ENCODE data around the gene SLIT3. TPM values are rescaled to one million over a fixed set of nuclear protein-coding genes. Genes with fewer than 3 reads are reported as not detected.

Gene SLIT3
- total RNA-seq, 1 experiment from 2014 or later = 0.44 TPM

DNA sequence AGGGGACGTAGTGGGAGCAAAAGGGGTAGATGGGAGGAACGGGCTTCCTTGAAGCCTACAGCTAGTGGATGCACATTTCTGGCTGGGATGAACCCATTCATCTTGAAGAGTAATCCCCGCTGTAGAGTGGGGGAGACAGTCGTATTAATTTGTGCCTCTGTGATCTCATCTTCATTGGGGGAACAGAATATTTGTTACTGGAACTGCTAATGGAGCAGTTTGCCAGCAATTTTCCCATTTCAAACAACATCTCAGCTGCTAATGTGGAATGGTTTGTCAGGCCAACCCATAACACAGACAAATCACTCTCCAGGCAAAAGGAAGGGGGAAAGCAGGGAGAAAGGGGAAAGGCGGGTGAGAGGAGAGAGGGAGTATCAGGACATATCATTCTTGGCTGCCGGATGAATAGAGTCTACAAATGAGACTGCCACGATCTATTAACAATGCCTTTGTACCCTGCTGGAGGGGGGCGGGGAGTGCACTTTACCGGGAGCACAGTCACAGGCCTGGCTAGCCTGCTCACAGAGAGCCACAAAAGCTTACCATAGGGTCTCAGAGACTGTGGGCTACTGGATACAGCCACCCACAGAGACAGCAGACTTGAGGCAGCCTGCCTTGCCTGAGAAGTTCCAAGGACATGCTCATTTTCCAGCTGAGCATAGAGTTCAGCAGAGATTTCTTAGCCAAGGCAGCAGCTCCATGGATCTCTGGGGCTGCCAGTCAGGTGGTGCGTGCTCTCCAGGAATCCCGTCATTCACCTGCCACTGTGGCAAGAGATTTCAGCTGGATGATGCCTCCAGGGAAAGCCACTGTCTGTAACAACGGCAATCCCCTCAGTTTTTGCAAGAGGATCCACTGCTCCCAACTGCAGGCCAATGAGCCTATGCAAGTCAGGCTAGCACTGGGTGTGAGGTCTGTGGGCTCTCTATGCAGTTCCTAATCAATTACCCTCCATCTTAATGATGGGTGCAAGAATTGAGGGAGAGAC is 504.1 kb downstream of the SLIT3 start:
- TF ChIP-seq, protein P1, sequence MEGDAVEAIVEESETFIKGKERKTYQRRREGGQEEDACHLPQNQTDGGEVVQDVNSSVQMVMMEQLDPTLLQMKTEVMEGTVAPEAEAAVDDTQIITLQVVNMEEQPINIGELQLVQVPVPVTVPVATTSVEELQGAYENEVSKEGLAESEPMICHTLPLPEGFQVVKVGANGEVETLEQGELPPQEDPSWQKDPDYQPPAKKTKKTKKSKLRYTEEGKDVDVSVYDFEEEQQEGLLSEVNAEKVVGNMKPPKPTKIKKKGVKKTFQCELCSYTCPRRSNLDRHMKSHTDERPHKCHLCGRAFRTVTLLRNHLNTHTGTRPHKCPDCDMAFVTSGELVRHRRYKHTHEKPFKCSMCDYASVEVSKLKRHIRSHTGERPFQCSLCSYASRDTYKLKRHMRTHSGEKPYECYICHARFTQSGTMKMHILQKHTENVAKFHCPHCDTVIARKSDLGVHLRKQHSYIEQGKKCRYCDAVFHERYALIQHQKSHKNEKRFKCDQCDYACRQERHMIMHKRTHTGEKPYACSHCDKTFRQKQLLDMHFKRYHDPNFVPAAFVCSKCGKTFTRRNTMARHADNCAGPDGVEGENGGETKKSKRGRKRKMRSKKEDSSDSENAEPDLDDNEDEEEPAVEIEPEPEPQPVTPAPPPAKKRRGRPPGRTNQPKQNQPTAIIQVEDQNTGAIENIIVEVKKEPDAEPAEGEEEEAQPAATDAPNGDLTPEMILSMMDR (conservative IDR thresholded peaks at IDR 0.05; ENCODE audit: low read depth, low read length) = no peak
- TF ChIP-seq EZH2 (IDR thresholded peaks at IDR 0.05; ENCODE audit: low read length, unreplicated experiment) = no peak
- no peaks in the 10 kb centered on the region for H3K9me3 ChIP-seq (ENCODE audit: low read length)
- ATAC-seq (no peak), DNase-seq (no peak)
- no peaks in the 10 kb centered on the region for H4K20me1 ChIP-seq (ENCODE audit: low read length)
- H3K4me1 ChIP-seq (ENCODE audit: insufficient read depth, low read length) = no peaks in the 10 kb centered on the region
- no TSS peak for BruUV-seq (replicated peaks)
- intact Hi-C loops (cut with micrococcal nuclease) = no loop called here
- H3K4me2 ChIP-seq (ENCODE audit: low read length) = no peak overlapping the region
- peaks cover 51% of the 10 kb centered on the region for H3K27me3 ChIP-seq (ENCODE audit: low read length)
- H3K9ac ChIP-seq (ENCODE audit: low read length) = no peak overlapping the region
- no peaks in the 10 kb centered on the region for H3K9me2 ChIP-seq (replicated peaks; ENCODE audit: low read length)
- no peak overlapping the region for H3K27ac ChIP-seq (ENCODE audit: low read length)
- no peaks in the 10 kb centered on the region for H3F3A ChIP-seq (ENCODE audit: low read length, unreplicated experiment)
- no peak overlapping the region for H2AFZ ChIP-seq (ENCODE audit: low read length)
- no peaks in the 10 kb centered on the region for H3K36me3 ChIP-seq (ENCODE audit: low read depth, low read length)
- no peaks in the 10 kb centered on the region for H3K79me2 ChIP-seq (ENCODE audit: low read length)
- no peak overlapping the region for H3K4me3 ChIP-seq (ENCODE audit: low read length)
- ChIA-PET CTCF (no interaction called here), POLR2A (ENCODE audit: unreplicated experiment) (no interaction called here)

DNA sequence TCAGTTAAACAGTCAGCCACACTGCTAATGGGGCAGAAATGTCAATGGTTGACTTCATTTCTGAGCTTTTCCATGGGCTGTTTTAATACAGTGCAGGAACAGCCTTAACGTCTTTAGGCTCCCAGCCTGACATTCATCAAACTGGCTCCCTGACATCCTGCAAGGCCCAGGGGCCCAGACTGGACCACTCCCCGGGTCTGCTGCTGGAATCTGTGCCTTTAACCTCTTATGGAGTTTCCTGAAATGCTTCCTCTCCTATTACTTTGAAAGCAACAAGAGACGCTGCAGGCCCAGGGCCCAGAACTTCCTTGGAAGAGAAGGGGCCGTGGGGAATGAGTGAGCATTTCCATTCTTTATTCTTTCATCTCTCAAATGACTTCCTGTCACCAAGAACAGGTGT is 504.9 kb downstream of the SLIT3 start:
- ATAC-seq (no peak), DNase-seq (no peak)
- no peak overlapping the region for H3K9ac ChIP-seq (ENCODE audit: low read length)
- TF ChIP-seq EZH2 (IDR thresholded peaks at IDR 0.05; ENCODE audit: low read length, unreplicated experiment) = no peak
- TF ChIP-seq, protein P1 (conservative IDR thresholded peaks at IDR 0.05; ENCODE audit: low read depth, low read length) = no peak
- no peak for TF ChIP-seq EZH2phosphoT487 (IDR thresholded peaks at IDR 0.05; ENCODE audit: borderline replicate concordance, low read length)
- POLR2A ChIA-PET (ENCODE audit: unreplicated experiment) = no interaction called here
- H3K9me2 ChIP-seq (replicated peaks; ENCODE audit: low read length) = no peaks in the 10 kb centered on the region
- no peak overlapping the region for H3K4me3 ChIP-seq (ENCODE audit: low read length)
- no peak overlapping the region for H3K27ac ChIP-seq (ENCODE audit: low read length)
- no peaks in the 10 kb centered on the region for H3F3A ChIP-seq (ENCODE audit: low read length, unreplicated experiment)
- no peaks in the 10 kb centered on the region for H3K79me2 ChIP-seq (ENCODE audit: low read length)
- no peaks in the 10 kb centered on the region for H3K9me3 ChIP-seq (ENCODE audit: low read length)
- no TSS peak for BruUV-seq (replicated peaks)
- intact Hi-C loops (cut with micrococcal nuclease) = no loop called here
- no peaks in the 10 kb centered on the region for H3K4me1 ChIP-seq (ENCODE audit: insufficient read depth, low read length)
- peaks cover 46% of the 10 kb centered on the region for H3K27me3 ChIP-seq (ENCODE audit: low read length)
- no peak overlapping the region for H2AFZ ChIP-seq (ENCODE audit: low read length)
- no peaks in the 10 kb centered on the region for H4K20me1 ChIP-seq (ENCODE audit: low read length)
- CTCF ChIA-PET = no interaction called here
- no peaks in the 10 kb centered on the region for H3K36me3 ChIP-seq (ENCODE audit: low read depth, low read length)
- no peak overlapping the region for H3K4me2 ChIP-seq (ENCODE audit: low read length)

Measured in PC-3 (cell line).